ENCODE measurements around the gene SLC2A11.
"Not testable (repeated sequence)": the region's sequence is repeated elsewhere in the genome, so short reads cannot be mapped to it uniquely, and the experiment has no call there.

DNA sequence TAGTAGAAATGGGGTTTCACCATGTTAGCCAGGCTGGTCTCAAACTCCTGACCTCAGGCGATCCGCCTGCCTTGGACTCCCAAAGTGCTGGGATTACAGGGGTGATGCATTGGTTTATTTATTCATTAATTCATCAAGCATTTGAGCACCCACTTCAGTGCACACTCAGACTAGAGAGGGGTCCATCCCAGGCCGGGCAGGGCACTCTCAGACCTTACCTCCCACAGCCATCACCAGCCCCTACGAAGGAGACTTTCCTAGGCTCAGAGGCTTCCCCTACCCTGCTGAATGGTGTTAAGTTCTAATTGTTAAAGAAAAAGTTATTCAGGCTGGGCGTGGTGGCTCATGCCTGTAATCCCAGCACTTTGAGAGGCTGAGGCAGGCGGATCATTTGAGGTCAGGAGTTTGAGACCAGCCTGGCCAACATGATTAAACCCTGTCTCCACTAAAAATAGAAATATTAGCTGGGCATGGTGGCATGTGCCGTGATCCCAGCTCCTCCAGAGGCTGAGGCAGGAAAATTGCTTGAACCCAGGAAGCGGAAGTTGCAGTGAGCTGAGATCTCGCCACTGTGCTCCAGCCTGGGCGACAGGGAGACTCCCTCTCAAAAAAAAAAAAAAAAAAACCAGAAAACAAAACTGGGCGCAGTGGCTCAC, 7.0 kb downstream of the SLC2A11 start:
- TF ChIP-seq, protein P1, sequence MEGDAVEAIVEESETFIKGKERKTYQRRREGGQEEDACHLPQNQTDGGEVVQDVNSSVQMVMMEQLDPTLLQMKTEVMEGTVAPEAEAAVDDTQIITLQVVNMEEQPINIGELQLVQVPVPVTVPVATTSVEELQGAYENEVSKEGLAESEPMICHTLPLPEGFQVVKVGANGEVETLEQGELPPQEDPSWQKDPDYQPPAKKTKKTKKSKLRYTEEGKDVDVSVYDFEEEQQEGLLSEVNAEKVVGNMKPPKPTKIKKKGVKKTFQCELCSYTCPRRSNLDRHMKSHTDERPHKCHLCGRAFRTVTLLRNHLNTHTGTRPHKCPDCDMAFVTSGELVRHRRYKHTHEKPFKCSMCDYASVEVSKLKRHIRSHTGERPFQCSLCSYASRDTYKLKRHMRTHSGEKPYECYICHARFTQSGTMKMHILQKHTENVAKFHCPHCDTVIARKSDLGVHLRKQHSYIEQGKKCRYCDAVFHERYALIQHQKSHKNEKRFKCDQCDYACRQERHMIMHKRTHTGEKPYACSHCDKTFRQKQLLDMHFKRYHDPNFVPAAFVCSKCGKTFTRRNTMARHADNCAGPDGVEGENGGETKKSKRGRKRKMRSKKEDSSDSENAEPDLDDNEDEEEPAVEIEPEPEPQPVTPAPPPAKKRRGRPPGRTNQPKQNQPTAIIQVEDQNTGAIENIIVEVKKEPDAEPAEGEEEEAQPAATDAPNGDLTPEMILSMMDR (IDR thresholded peaks at IDR 0.05) = not testable (repeated sequence)
- TF ChIP-seq POLR2A (IDR thresholded peaks at IDR 0.05) = not testable (repeated sequence)
